DMS 273 treated with DMSO at 0.1 percent for 48 hours (cell line): ENCODE data around the gene DENND1A.

ENCODE experiments used
- DNase-seq: peaks from one replicate; lab custom pipeline; 2025; lab: John Stamatoyannopoulos, UW

The DENND1A gene

DNA sequence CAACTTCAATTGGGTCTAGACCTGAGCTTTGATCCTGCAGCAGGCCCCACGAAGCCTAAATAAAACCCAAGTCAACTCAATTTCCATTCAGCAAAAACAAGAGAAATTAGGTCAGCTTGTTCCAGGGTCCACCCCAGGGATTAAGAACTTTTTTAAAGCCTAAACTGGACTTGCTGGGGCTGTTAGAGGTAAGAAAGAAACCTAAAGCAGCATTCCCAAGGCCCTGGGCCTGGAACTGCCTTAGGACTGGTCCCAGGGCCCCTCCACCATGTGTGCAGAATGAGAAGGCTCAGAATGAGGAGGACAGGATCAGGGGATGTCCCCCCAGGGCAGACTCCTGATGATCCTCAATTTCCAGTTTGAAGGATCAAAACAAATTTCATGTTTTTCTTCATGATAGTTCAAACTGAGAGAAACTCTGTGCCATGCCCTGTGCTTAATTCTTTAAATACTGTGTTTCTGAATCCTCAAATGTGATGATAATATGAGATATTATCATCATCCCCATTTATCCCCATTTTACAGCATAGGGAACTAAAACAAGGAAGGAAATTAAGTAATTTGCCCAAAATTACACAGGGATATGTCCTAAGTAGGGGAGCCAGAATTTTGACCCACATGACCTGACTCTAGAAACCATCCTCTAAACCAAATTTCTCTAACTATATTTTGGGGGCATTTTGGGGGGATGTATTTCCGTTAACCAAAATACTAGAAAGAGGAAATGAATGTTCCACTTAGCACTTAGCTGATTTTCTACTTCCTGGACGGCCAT is 64.5 kb downstream of the DENND1A start:
- DNase-seq = no peak

- DNase-seq = no peak
Measured at GRCh38 chr9:123864251-123864650, 65.7 kb downstream of the DENND1A start.

- no peak for DNase-seq
Measured at GRCh38 chr9:123863164-123863855, 66.6 kb downstream of the DENND1A start.

DNA sequence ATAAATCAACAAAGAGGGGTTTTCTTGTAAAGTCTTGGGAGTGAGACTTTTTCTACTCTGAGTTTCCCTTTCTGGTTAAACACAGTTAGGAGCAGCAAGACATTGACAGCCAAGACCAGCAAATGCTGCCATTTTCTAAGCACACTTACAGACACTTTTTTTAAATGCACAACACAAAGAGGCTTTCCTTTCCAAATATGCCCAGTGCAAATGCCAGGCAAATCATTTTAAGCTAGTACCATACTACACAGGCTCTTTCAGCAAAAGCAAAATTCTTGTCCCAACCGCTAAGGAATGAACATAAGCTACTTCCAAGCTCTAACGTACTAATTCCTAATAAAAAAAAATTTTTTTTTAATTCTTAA is 68.2 kb downstream of the DENND1A start:
- DNase-seq = no peak

DNA sequence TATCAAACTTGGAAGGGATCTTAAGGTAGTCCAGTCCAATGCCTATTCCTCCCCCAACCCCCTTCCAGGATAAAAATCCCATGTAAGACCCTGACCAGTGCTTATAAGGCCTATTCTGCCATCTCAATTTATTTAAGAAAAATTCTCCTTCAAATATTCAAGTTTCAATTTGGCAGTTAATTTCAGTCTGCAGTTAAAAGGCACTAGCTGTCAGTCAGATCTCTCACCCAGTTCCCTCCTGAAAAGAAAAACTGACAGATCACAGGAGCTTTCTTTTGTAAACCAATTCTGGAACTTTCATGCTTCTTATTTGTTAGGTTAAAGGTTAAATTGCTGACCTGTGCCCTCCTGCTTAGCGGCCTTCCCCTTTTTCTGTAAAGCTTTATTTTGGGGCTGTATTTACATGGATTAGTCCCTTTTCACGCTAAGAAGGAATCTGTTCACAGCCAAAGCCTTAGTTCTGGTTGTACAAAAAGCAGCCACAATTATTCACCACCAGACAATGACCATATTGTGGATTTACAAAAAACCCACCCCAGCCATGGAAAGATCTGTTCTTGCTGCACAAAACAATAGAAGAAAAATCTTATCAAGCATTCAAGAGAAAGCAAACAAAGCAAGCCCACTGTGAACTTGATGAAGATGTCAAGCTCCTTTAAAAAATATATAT is 68.7 kb downstream of the DENND1A start:
- no peak for DNase-seq

DNA sequence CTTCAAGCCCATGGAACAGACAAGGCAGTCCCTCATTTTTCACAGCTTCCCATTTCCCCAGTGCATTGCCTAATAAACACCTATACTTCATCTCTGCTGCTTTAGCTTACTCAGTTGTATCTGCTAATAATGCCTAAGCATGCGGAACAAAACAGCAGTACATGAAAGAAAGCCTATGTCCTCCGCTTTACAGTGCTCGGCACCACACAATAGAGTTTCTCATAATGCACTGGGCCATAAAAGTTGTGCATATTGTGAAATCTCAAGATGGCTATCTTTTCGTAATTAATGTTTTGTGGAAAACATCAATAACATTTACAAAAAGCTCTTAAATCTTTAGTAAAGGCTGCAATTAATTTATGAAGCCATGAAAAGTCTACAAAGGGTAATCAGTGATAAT is 69.3 kb downstream of the DENND1A start:
- no peak for DNase-seq

- DNase-seq = no peak
Measured at GRCh38 chr9:123852403-123852802, 77.5 kb downstream of the DENND1A start.

- DNase-seq = no peak
Measured at GRCh38 chr9:123851851-123852250, 78.1 kb downstream of the DENND1A start.

- no peak for DNase-seq
Measured at GRCh38 chr9:123848447-123849085, 81.4 kb downstream of the DENND1A start.

GRCh38 chr9:123846966-123847365 is 83.0 kb downstream of the DENND1A start:
- DNase-seq = no peak

DNA sequence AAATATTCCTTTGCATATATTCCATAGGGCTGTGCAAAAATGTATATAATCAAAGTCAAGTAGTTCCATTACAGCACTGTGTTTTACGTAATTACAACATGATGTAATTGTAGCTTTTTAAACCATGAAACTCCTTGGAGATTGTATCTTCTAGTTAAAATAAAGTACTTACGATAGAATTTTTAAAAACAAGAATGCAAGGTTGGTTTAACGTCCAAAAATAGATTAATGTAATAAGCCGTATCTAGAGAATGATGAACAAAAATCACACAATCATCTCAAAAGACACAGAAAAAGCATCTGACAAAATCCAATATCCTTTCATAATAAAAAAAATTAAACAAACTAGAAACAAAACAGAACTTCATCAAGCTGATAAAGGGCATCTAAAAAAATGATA is 86.2 kb downstream of the DENND1A start:
- DNase-seq = no peak

DNA sequence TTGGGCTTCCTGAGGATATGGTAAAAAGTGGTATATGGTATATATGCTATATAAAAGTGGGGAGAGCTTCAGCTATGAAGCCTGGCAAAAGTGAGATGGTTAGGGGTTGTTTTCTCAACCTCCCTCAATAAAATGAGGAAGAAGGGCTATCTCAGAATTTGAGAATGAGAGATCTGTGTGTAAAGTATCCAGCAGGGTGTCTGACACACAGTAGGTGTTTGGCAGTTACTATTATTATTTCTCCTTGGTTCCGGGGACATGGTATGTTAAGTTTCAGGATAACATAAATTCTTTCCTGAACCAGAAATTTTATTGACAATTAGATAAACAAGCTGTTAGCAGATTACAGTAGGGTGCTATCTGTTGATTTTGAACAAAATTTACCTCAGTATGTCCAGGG is 94.1 kb downstream of the DENND1A start:
- no peak for DNase-seq

DNA sequence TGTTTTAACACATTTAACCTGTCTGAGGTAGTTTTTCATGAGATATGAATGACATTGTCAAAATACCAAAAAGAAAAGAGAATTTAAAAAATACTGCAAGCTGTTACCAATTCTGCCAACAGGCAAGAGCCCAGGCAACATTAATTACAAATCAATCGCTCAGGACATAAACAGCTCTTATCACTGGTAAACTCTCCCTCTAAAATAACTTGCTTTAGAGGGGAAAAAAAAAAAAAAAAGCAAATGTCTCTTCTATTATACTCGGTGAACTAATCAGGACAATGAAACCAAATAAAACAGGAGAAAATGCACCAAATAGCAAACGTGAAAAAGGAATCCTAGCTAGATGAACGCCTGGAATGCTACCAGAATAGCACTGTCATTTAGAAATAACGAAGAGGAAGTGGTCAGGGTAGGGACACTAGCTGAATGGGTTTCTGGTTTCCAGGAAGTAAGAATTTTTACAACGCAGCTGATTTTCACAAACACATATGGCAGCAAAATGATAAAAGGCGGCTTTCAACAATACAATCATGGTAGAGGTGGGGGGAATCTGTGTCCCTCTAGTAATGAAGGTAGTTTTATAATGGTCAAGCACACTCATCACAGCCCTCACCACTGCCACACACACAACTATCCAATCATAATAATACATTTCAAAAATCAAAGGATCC is 94.9 kb downstream of the DENND1A start:
- no peak for DNase-seq

DNA sequence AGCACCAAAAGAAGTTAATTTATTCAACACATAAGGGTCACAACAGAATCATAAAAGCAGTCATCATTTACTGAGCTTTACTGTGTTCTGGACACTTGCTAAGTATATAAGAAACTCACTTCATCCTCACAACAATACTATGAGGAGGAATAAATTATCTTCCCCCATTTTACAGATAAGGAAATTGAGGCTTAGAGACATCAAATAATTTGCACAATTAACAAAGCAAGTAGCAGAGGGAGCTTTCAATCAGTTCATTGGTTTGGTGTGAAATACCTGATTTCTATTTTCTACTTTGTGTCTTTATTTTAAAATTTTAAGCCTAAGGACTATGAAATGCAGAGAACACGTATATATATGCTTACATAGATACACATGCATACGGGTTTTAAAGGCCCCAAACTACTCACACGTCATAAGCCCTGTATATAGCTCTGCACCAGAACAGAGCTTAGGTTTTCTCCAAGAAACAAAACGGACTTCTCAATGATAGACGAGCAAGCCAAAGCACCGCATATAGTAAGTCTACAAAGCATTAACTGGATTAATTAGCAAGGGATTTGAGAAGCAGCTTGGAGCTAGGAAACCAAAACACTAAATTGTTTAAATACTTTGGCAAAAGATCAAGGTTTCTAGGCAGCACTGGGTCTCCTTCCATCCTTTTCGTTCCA is 95.6 kb downstream of the DENND1A start:
- DNase-seq = no peak

DNA sequence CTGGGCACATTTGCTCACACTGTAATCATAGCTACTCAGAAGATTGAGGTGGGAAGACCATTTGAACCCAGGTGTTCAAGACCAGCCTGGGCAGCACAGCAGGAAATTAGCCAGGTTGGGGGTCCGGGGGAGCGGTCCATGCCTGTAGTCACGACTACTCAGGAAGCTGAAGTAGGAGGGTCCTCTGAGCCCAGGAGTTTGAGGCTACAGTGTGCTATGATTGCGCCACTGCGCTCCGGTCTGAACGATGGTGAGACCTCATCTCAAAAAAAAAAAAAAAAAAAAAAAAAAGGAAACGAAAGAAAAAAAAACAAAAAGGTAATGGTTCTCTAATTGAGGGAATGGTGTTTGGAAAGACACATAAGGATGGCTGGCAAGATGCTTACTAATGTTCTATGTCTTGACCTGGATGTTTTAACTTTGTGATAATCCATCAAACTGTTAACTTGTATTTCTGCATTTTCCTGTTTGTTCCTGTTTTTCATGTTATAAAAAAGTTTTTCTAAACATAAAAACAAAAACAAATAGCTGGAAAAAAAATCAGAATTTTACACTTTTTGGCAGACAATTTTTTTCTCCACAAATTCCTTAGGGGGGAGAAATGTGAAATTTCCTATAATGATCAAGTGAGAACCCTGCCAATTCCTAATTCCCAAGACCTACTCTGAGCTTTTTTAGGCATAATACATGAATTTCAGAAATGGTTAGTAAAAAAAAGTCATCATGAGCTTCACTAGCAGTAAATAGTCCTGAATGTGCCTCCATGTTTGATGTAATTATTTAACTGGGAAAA is 96.9 kb downstream of the DENND1A start:
- no peak for DNase-seq

DNA sequence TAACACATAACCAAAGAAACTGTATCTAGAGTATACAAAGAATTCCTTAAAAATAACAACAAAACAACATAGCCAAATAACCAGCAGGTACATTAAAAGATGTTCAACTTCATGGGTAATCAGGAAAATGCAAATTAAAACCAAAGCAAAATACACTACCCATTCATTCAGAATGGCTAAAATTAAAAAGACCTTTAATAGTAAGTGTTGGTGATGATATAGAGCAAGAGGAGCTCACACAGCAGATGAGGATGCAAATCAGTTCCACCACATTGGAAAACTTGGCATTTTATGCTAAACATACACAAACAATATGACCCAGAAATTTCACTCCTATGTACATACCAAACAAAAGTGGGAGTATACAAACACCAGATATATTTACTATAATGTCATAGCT is 97.8 kb downstream of the DENND1A start:
- DNase-seq = no peak

- DNase-seq = no peak
Measured at GRCh38 chr9:123828449-123828848, 101.5 kb downstream of the DENND1A start.

DNA sequence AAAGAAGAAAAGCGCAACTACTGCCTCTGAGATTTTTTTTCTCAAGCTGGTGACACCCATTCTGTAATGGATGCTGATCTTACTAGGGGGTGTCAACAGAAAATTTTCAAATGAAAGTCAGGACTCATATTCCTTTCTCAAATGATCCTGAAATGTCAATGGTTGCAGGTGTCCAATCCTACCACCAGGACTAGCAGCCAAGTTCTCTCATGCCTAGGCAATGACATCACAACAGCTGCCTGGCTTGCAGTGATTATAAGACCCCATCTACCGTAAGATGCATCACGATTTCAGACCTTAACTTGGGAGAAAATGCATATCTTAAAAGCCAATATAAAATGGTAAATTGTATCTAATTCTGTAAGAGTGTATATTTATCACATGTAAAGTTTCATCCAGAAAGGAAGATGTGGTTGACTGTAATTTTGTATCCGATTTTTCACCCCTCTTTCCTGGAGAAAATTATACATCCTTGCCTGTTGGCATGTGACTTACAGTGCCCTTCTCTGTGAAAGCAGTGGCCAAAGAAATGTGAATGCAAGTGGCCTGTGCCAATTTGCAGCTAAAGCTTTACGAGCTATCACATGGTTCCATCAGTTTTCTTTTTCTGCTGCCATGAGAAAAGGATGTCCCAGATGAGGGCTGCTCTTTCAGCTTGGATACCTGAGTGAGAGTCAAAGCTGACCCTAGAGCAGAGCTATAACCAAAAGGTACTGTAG is 104.4 kb downstream of the DENND1A start:
- DNase-seq = no peak

DNA sequence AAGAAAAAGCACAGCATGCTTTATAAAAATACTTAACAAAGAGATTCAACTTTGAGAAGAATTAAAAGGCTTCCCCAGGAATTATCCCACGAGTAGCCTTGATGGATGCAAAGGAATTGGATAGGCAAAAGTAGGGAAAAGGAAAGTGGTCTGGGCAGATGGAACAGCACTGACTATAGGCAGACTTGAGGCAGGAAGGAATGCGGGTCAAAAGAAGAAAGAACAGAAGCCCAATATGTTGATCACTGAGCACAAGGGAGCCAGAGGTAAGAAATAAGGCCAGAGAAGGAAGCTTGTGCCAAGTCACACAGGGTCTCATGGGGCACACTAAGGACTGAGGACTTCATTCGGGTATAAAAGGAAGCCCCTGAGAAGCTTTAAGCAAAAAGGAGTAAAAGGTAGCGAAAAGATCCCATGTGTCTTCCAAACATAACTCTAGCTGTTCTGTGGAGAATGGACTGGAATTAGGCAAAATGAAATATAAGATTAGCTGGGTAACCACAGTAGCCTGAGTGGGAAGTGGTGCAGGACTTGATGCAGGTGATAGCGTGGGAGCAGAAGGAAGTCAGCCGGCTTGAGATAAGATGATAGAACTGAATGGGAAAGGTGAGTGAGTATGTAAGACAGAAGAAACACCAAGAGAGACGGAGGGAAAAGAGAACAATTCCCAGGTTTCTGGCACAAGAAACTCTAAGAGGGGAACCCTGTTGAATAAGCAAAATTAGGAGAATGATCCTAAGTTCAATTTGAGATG is 106.6 kb downstream of the DENND1A start:
- no peak for DNase-seq
